ENCODE results near the gene CDK15. TPM values are rescaled to one million over a fixed set of nuclear protein-coding genes. Genes with fewer than 3 reads are reported as not detected.

The CDK15 gene
- total RNA-seq, 1 donor from 2014 or later = not detected

DNA sequence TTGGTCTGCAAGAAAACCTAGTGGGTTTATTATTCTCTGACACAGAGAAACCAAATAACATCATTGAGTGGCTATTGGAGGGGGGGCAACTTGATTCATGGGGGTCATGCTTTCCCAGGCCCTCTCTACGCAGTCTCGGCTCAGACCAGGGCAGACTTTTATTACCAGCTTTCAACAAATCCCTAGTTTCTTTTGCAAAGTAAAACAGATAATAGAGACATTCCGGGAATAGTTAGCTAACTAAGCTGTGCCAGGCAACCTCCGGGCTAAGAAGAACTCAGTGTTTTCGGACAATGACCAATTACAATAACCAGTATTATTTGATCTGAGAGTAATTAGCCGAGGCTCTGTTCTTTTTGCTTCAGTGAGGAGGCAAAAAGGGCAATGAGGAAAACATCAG lies 66.3 kb downstream of the CDK15 start:
- DNase-seq = no peak

- no peak for DNase-seq
Observed at GRCh38 chr2:201879996-201880395, 73.7 kb downstream of the CDK15 start.

DNA sequence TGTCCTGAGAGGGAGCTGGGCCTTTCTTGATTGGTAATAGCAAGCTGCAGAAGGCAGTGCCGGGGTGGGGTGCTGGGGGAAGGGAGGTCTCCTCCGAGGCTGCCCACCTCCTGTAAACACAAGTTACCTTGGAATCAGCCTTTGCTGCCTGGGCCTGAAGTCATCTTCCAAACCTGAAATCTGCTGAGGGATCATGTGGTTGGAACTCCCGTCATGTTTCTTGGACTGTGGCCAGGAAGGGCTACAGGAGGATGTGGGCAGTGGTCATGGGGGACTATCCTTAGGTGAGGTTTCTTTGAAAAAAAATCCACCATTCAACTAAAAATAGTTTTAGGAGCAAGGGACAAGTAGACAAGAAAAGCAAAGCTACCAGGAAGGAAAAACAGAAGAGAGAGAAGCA lies 74.2 kb downstream of the CDK15 start:
- DNase-seq = no peak

- no peak for DNase-seq
Observed at GRCh38 chr2:201880993-201881611, 74.8 kb downstream of the CDK15 start.

- DNase-seq = no peak
Observed at GRCh38 chr2:201881741-201882140, 75.4 kb downstream of the CDK15 start.

DNA sequence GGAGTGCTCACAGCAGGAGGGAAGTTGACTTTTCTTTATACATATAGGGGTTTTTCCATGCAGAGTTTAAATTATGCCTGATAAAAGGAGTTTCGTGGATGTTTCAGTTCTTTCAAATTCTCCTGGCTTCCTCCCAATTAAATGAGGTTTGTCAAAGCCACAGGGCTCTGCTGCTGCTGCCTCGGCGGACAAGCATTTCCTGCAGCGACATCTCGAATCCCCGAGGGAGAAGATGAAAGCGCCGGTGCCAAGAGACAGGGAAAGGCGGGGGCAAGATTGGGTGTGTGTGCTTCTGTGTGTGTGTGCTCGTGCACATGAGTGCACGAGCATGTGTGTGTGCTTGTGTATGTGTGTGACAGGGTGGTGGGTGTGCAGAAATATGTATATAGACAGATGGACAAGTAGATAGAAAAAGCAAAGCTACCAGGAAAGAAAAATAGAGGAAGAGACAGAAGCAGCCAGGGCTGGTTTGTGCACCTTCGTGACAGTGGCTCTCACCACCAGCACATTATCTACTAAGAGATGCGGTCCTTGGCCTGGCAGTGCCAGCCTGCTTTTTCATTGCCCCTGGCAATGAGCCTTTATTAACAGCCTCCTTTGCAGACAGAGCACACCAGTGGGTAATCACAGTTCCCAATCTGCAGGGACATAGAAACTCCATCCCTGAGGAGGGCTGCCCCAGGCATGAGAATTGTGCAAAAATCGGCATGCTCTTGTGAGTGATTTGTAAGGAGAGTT lies 76.2 kb downstream of the CDK15 start:
- no peak for DNase-seq

DNA sequence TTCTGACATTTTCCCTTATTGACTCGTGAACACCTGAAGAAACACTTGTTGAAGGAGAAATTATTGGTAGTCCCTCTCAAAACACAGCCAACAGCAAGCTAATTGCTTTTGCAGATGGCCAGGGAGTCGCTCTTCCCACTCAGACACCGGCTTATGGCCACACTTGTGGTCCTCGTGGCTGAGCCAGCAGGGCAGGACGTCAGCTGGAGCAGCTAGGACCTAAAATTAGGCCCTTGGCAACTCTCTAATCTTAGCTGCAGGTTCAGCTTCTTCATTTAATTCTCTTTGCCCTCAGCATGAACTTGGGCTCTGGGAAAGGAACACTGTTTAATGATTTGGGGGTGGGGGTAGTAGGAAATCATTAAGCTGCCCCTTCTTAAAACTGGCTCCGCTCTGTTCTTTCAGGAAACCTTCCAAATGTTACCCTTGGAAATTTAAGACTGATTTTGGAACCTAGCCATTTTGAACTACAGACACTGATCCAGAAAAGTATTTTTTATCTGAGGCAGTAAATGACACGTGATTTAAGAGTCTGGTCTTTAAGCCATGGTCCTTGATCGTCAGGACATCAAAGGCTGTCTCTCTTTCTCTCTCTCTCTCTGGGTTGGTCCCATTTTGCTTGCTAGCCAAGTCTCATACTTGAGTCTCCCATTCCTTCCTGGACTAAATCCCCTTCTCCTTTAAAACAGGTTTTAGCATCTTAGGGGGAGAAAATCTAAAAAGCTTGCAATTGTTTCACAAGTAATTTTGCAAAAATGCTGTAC lies 77.5 kb downstream of the CDK15 start:
- no peak for DNase-seq

GRCh38 chr2:201886504-201886903 lies 80.2 kb downstream of the CDK15 start:
- no peak for DNase-seq

GRCh38 chr2:201887773-201888425 lies 81.6 kb downstream of the CDK15 start:
- no peak for DNase-seq

DNA sequence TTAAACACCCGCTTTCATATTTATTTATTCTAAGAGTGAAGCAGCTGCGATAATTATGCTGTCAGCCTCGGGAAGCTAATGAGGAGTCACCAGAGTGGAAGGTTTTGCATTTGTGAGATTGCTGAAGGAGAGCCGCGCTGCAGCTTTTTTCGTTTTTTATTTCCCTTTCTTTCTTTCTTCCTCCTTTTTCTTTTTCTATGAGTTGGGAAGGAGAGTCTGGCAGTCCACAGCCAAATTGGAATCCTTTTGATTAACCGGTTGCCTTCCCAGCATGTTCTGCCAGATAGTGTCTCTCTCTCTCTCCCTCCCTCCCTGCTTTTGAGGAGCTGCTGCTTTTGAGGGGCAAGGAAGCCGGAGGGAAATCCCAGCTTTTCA lies 82.1 kb downstream of the CDK15 start:
- DNase-seq = no peak

DNA sequence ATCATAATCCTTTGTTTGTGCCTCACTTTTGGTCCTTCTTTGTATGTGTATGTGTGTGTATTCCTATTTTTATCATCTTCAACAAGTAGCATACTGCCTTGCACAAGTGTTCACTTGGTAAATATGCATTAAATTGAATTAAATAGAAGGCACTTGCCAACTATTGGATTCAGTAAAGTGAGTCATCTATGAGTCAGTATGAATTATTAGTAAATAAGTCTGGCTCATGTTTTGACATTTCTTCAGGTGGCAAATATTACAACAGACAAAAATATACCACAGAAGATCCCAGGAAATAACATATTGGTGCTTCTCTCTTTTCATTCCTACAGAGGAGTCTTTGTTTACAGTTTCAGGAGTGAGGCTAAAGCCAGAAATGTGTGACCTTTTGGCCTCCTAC lies 84.1 kb downstream of the CDK15 start:
- DNase-seq = no peak

GRCh38 chr2:201891676-201892075 lies 85.3 kb downstream of the CDK15 start:
- no peak for DNase-seq

- no peak for DNase-seq
Observed at GRCh38 chr2:201892516-201892915, 86.2 kb downstream of the CDK15 start.

DNA sequence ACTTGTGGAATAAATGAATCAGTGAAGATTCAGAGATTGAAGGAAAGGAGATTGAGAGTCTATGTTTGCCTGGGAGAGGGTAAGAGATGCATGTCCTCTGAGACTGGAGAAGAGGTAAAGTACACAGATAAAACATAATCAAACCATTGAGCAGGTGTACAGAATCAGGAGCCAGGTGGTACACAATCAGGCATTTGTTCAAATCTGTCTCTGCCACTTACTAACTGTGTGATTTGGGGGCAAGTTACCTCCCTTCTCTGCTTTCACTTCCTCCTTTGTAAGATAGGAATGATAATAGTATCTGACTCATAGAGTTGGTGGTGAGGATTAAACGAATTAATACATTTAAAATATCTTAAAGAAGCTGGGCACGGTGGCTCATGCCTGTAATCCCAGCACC lies 94.0 kb downstream of the CDK15 start:
- DNase-seq = no peak

DNA sequence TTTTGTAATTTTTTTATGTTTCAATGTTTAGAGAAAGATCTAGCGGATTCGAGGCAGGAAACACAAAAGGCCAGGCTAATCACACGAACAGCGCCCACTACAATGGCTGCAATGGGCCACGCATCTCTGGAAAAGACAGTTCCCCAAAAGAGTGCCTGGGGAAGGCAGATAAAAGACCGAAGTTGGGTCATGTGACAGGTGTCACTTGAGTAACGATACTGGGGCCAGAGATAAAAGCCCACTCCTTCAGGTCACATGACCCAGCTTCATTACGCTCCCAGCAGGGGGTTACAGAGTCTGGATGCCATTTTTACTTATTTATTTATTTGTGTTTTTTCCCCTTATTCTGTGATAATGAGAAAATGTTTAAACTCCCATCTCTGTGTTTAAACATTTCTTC lies 95.4 kb downstream of the CDK15 start:
- DNase-seq = no peak

- no peak for DNase-seq
Observed at GRCh38 chr2:201904538-201905420, 98.4 kb downstream of the CDK15 start.

- DNase-seq = no peak
Observed at GRCh38 chr2:201906777-201907562, 100.6 kb downstream of the CDK15 start.

DNA sequence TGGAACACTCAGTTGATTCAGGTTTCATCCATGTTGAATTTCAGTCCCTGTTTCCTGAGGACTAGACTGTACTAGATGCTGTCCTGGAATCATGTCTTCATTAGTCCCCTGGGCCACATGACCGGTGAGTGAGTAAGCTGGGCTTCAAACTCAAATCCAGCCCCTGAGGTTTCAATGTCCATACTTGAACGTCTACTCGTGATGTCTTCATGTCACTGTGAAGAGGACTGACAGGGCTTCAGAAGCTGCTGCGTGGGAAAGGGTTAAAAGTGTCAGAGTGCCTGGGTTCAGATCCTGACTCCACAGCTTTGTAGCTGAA lies 101.2 kb downstream of the CDK15 start:
- DNase-seq = no peak

GRCh38 chr2:201908901-201909300 lies 102.6 kb downstream of the CDK15 start:
- no peak for DNase-seq

- DNase-seq = no peak
Observed at GRCh38 chr2:201909348-201909747, 103.0 kb downstream of the CDK15 start.

DNA sequence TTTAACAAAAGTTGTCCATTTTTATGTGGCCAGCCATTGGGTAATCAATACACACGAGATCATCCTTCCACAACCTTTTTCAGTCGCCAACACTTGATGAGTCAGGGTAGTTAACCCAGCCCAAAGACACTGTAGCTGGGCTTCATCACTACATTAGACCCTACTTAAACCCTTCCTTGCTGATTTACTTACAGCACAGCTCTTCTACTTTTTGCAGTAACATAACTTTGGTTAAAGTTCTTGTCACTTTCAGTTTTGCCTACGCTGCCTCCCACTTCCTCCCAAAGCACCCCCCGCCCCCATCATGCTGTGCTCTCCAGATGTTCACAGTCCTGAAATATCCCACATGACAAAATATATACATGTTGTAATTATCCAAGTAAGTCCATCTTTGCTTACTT lies 103.6 kb downstream of the CDK15 start:
- DNase-seq = no peak
